ENCODE measurements around the gene RAB13. TPM values are rescaled to one million over a fixed set of nuclear protein-coding genes. Genes with fewer than 3 reads are reported as not detected.

RAB13 gene
- total RNA-seq, 5 donors from 2014 or later (not counting 1 experiment from before 2014, with no cell fraction given), result 0.91 to 3.6 (median 2.6) TPM

GRCh38 chr1:153991806-153992205, 5.7 kb upstream of the RAB13 start:
- H3K36me3 Mint-ChIP-seq, result peaks cover 33% of the 10 kb centered on the region
- H3K4me1 Mint-ChIP-seq, result peaks cover 42 to 45% (median 43%) of the 10 kb centered on the region in 3 donors
- peak overlapping the region; percentile 98 to 99 for H3K27ac Mint-ChIP-seq

GRCh38 chr1:153991151-153991630, 5.1 kb upstream of the RAB13 start:
- WGBS (ENCODE audit: insufficient coverage), result 8% methylated on average over 5 of the region's 9 CpGs
- H3K27ac ChIP-seq (ENCODE audit: low read length), result peak overlapping the region; percentile 97
- CTCF ChIA-PET, result interaction anchor here in 1 of 2 donors (1.9 to 2.3 kb wide), 2 partner anchors 13 to 24 kb away, joined by 4 to 7 read pairs; partner anchors contain the start of genes CREB3L4 and JTB
- H3K36me3 Mint-ChIP-seq, result peaks cover 33% of the 10 kb centered on the region
- peaks cover 0 to 41% of the 10 kb centered on the region in 2 donors for H3K36me3 ChIP-seq (ENCODE audit: control insufficient read depth in 2 of 2, extremely low read depth in 1 of 2, insufficient read depth in 1 of 2, low read length in 1 of 2)
- no peaks in the 10 kb centered on the region for H3K27me3 ChIP-seq (replicated peaks in 1 of 2; ENCODE audit: control insufficient read depth in 2 of 2, extremely low read depth in 1 of 2, insufficient read depth in 2 of 2, low read length in 1 of 2)
- POLR2A ChIA-PET, result interaction anchor here (0.6 to 1.6 kb wide), 10 partner anchors 24 to 357 kb away, joined by 3 to 10 read pairs (median 6); partner anchors contain the start of genes CHTOP (in 1 of the 2), CREB3L4 (in 1 of the 2), CRTC2 (in 1 of the 2) and INTS3 (in 1 of the 2)
- H3K4me1 ChIP-seq (ENCODE audit: control insufficient read depth in 1 of 2, extremely low read depth in 1 of 2, insufficient read depth in 2 of 2, low read length in 2 of 2), result peaks cover 18 to 46% of the 10 kb centered on the region in 2 experiments
- peak overlapping the region; percentile 92 to 100 for H3K4me3 ChIP-seq (ENCODE audit: control insufficient read depth in 1 of 2, extremely low read depth in 1 of 2, low read length in 1 of 2)
- H3K27ac Mint-ChIP-seq, result peak overlapping the region; percentile 98 to 99
- H3K27me3 Mint-ChIP-seq, result peaks cover 0 to 5% of the 10 kb centered on the region in 2 donors
- no peaks in the 10 kb centered on the region for H3K9me3 Mint-ChIP-seq
- DNase-seq (no peak), ATAC-seq (replicated peaks in 1 of 4) (no peak)
- H3K4me3 Mint-ChIP-seq, result peak overlapping the region; percentile 93 to 97 (median 97)
- peaks cover 47 to 51% (median 48%) of the 10 kb centered on the region in 3 donors for H3K4me1 Mint-ChIP-seq
- H3K9me3 ChIP-seq, result no peaks in the 10 kb centered on the region

More at GRCh38 chr1:153991806-153992205, 5.7 kb upstream of the RAB13 start:
- peaks cover 0 to 41% of the 10 kb centered on the region in 2 donors for H3K36me3 ChIP-seq (ENCODE audit: control insufficient read depth in 2 of 2, extremely low read depth in 1 of 2, insufficient read depth in 1 of 2, low read length in 1 of 2)
- H3K9me3 ChIP-seq, result no peaks in the 10 kb centered on the region
- CTCF ChIA-PET, result interaction anchor here (0.5 to 2.3 kb wide), 3 partner anchors 14 to 143 kb away, joined by 3 to 7 read pairs (median 4); partner anchors contain the start of genes CREB3L4 (in 1 of the 2) and JTB (in 1 of the 2)
- peak overlapping the region; percentile 93 to 97 (median 97) for H3K4me3 Mint-ChIP-seq
- peak overlapping the region; percentile 92 to 100 for H3K4me3 ChIP-seq (ENCODE audit: control insufficient read depth in 1 of 2, extremely low read depth in 1 of 2, low read length in 1 of 2)
- no CpG with 5 or more reads among the region's 2 CpGs for WGBS (ENCODE audit: insufficient coverage)
- H3K27me3 Mint-ChIP-seq, result peaks cover 0 to 3% of the 10 kb centered on the region in 2 donors
- H3K4me1 ChIP-seq (ENCODE audit: control insufficient read depth in 1 of 2, extremely low read depth in 1 of 2, insufficient read depth in 2 of 2, low read length in 2 of 2), result peaks cover 16 to 40% of the 10 kb centered on the region in 2 experiments
- POLR2A ChIA-PET, result interaction anchor here (0.6 to 1.6 kb wide), 10 partner anchors 13 to 498 kb away, joined by 3 to 10 read pairs (median 5); partner anchors contain the start of genes CHTOP (in 1 of the 2) and CREB3L4 (in 1 of the 2)
- no peak for ATAC-seq (replicated peaks in 1 of 4)
- no peaks in the 10 kb centered on the region for H3K27me3 ChIP-seq (replicated peaks in 1 of 2; ENCODE audit: control insufficient read depth in 2 of 2, extremely low read depth in 1 of 2, insufficient read depth in 2 of 2, low read length in 1 of 2)
- H3K9me3 Mint-ChIP-seq, result no peaks in the 10 kb centered on the region
- DNase-seq, result no peak
- H3K27ac ChIP-seq (ENCODE audit: low read length), result peak overlapping the region; percentile 97

- Mint-ChIP-seq H3K9me3 (no peaks in the 10 kb centered on the region), H3K27me3 (peaks cover 3 to 9% of the 10 kb centered on the region in 2 donors), H3K4me3 (peak within 1 kb of the TSS; percentile 93 to 97 (median 97)), H3K4me1 (peaks cover 51 to 57% (median 52%) of the 10 kb centered on the region in 3 donors), H3K36me3 (peaks cover 30% of the 10 kb centered on the region), H3K27ac (peak within 1 kb of the TSS; percentile 98 to 99)
- Histone ChIP-seq H3K36me3 (ENCODE audit: control insufficient read depth in 2 of 2, extremely low read depth in 1 of 2, insufficient read depth in 1 of 2, low read length in 1 of 2) (peaks cover 0 to 38% of the 10 kb centered on the region in 2 donors), H3K4me3 (ENCODE audit: control insufficient read depth in 1 of 2, extremely low read depth in 1 of 2, low read length in 1 of 2) (peak within 1 kb of the TSS; percentile 92 to 100), H3K27ac (ENCODE audit: low read length) (peak within 1 kb of the TSS; percentile 97), H3K9me3 (no peaks in the 10 kb centered on the region), H3K4me1 (ENCODE audit: control insufficient read depth in 1 of 2, extremely low read depth in 1 of 2, insufficient read depth in 2 of 2, low read length in 2 of 2) (peaks cover 18 to 46% of the 10 kb centered on the region in 2 experiments), H3K27me3 (replicated peaks in 1 of 2; ENCODE audit: control insufficient read depth in 2 of 2, extremely low read depth in 1 of 2, insufficient read depth in 2 of 2, low read length in 1 of 2) (peaks cover 0 to 3% of the 10 kb centered on the region in 2 experiments)
- DNase-seq (peak; percentile 77 to 98 (median 86)), ATAC-seq (replicated peaks in 1 of 4) (peak; percentile 88 to 91 (median 90))
- CTCF ChIA-PET, result interaction anchor here in 1 of 2 donors (0.6 to 2.3 kb wide), 6 partner anchors 13 to 281 kb away, joined by 3 to 7 read pairs (median 4); partner anchors contain the start of genes CREB3L4, DENND4B and JTB
- POLR2A ChIA-PET, result interaction anchor here (0.6 to 1.6 kb wide), 22 partner anchors 12 to 357 kb away, joined by 3 to 20 read pairs (median 4); partner anchors contain the start of genes CHTOP (in 1 of the 2), CREB3L4 (in 1 of the 2), CRTC2 (in 1 of the 2) and INTS3 (in 1 of the 2)
- WGBS (ENCODE audit: insufficient coverage), result 0% methylated on average over 21 of the region's 36 CpGs
Measured at GRCh38 chr1:153990468-153991150, 4.5 kb upstream of the RAB13 start, which contains the start of gene RPS27. TSS of gene RPS27 (plus strand) at chr1:153990762. CDS start at chr1:153990797, 35 bp downstream.

- Mint-ChIP-seq H3K4me3 (peak overlapping the region in 1 of 3 donors; percentile 69), H3K4me1 (peaks cover 39 to 50% (median 45%) of the 10 kb centered on the region in 3 donors), H3K27ac (peak overlapping the region; percentile 84 to 90), H3K36me3 (peaks cover 17% of the 10 kb centered on the region), H3K27me3 (peaks cover 9 to 16% of the 10 kb centered on the region in 2 donors), H3K9me3 (no peaks in the 10 kb centered on the region)
- H3K36me3 ChIP-seq (ENCODE audit: control insufficient read depth in 2 of 2, extremely low read depth in 1 of 2, insufficient read depth in 1 of 2, low read length in 1 of 2), result peaks cover 0 to 11% of the 10 kb centered on the region in 2 donors
- ATAC-seq (replicated peaks in 1 of 4) (no peak), DNase-seq (no peak)
- ChIA-PET CTCF (interaction anchor here (0.7 to 2.2 kb wide), 11 partner anchors 10 to 354 kb away, joined by 3 to 14 read pairs (median 6); partner anchors contain the start of genes CHTOP (in 1 of the 2), ILF2 (in 1 of the 2) and JTB (in 1 of the 2)), POLR2A (interaction anchor here (0.6 kb wide), 2 partner anchors 11 to 182 kb away, joined by 3 to 13 read pairs; no protein-coding TSS in a partner anchor)
- H3K9me3 ChIP-seq, result no peaks in the 10 kb centered on the region
- H3K4me3 ChIP-seq (ENCODE audit: control insufficient read depth in 1 of 2, extremely low read depth in 1 of 2, low read length in 1 of 2), result no peak overlapping the region
- H3K4me1 ChIP-seq (ENCODE audit: control insufficient read depth in 1 of 2, extremely low read depth in 1 of 2, insufficient read depth in 2 of 2, low read length in 2 of 2), result peaks cover 15 to 30% of the 10 kb centered on the region in 2 experiments
- peaks cover 0 to 7% of the 10 kb centered on the region in 2 experiments for H3K27me3 ChIP-seq (replicated peaks in 1 of 2; ENCODE audit: control insufficient read depth in 2 of 2, extremely low read depth in 1 of 2, insufficient read depth in 2 of 2, low read length in 1 of 2)
- no peak overlapping the region for H3K27ac ChIP-seq (ENCODE audit: low read length)
- 100% methylated on average over 2 of the region's 8 CpGs for WGBS (ENCODE audit: insufficient coverage)
Measured at GRCh38 chr1:153987621-153988020, 1.5 kb upstream of the RAB13 start.

GRCh38 chr1:153985341-153985912, 712 bp downstream of the RAB13 start:
- ATAC-seq (replicated peaks in 1 of 4), result no peak
- Mint-ChIP-seq H3K4me3 (peak overlapping the region; percentile 54 to 69 (median 55)), H3K9me3 (no peaks in the 10 kb centered on the region), H3K4me1 (peaks cover 23 to 29% (median 25%) of the 10 kb centered on the region in 3 donors), H3K36me3 (peaks cover under 1% of the 10 kb centered on the region), H3K27ac (peak overlapping the region; percentile 12 to 50), H3K27me3 (peaks cover 9 to 13% of the 10 kb centered on the region in 2 donors)
- Histone ChIP-seq H3K9me3 (no peaks in the 10 kb centered on the region), H3K4me3 (ENCODE audit: control insufficient read depth in 1 of 2, extremely low read depth in 1 of 2, low read length in 1 of 2) (no peak overlapping the region), H3K4me1 (ENCODE audit: control insufficient read depth in 1 of 2, extremely low read depth in 1 of 2, insufficient read depth in 2 of 2, low read length in 2 of 2) (peaks cover 2 to 18% of the 10 kb centered on the region in 2 experiments), H3K27me3 (replicated peaks in 1 of 2; ENCODE audit: control insufficient read depth in 2 of 2, extremely low read depth in 1 of 2, insufficient read depth in 2 of 2, low read length in 1 of 2) (peaks cover 0 to 7% of the 10 kb centered on the region in 2 experiments), H3K27ac (ENCODE audit: low read length) (no peak overlapping the region), H3K36me3 (ENCODE audit: control insufficient read depth in 2 of 2, extremely low read depth in 1 of 2, insufficient read depth in 1 of 2, low read length in 1 of 2) (no peaks in the 10 kb centered on the region)
- WGBS (ENCODE audit: insufficient coverage), result 85% methylated on average over 5 of the region's 7 CpGs
- CTCF ChIA-PET, result interaction anchor here (0.6 to 2.2 kb wide), 5 partner anchors 8 to 193 kb away, joined by 3 to 14 read pairs (median 3); partner anchors contain the start of gene JTB (in 1 of the 2)
- POLR2A ChIA-PET, result interaction anchor here (0.6 to 0.7 kb wide), 2 partner anchors 8 to 22 kb away, joined by 3 read pairs; partner anchors contain the start of genes JTB (in 1 of the 2) and SLC39A1 (in 1 of the 2)
- no peak for DNase-seq

All from T-cell (primary cell).